Psoas muscle (tissue), 8 donors: ENCODE results near the gene HSP90AA1. TPM values are rescaled to one million over a fixed set of nuclear protein-coding genes. Genes with fewer than 3 reads are reported as not detected.

Experiments
- ATAC-seq, 4 donors: fragments of 200-7000 bp; cut with Tn5 transposase; one replicate each; pipeline ENCODE4 v1.9.1; 2020; ENCODE audit warnings: moderate library complexity in 3 of 4, mild to moderate bottlenecking in 2 of 4
- DNase-seq, 2 donors: peaks; one replicate each; pipeline ENCODE4 v3.0.0-alpha.2; 2020
- H3K27ac ChIP-seq: fragments of 200-600 bp; one replicate; pipeline ENCODE4 v1.8.0; 2022
- H3K27me3 ChIP-seq, 3 donors: fragments of 200-600 bp in 1 of 3; one replicate each; pipeline versions ENCODE4 v1.6.1 to v1.8.0; 2013 to 2022; ENCODE audit warnings: low read length in 2 of 3, mild to moderate bottlenecking in 2 of 3, moderate library complexity in 1 of 3; ENCODE audit not compliant: insufficient read depth in 3 of 3
- H3K36me3 ChIP-seq, 2 donors: fragments of 200-600 bp in 1 of 2; one replicate each; pipeline versions ENCODE4 v1.6.1 to v1.8.0; 2013 to 2022; ENCODE audit warnings: low read depth in 1 of 2, mild to moderate bottlenecking in 1 of 2, moderate library complexity in 1 of 2; ENCODE audit not compliant: insufficient read depth in 1 of 2
- H3K4me1 ChIP-seq: fragments of 200-600 bp; one replicate; pipeline ENCODE4 v1.8.0; 2022
- H3K4me3 ChIP-seq: fragments of 200-600 bp; one replicate; pipeline ENCODE4 v1.8.0; 2022; ENCODE audit warnings: mild to moderate bottlenecking
- H3K9me3 ChIP-seq: fragments of 200-600 bp; one replicate; pipeline ENCODE4 v1.8.0; 2022
- CTCF ChIP-seq: fragments of 200-600 bp; IDR thresholded peaks from one replicate; pipeline ENCODE4 v1.8.0; 2022; ENCODE audit warnings: antibody characterized with exemption
- WGBS, 3 donors: extraction: QIAGEN DNeasy Blood & Tissue Kit; methylation state at CpG; one replicate each; pipeline versions ENCODE4 v1.1.6 to v1.1.7; 2013; 5-methylcytosine and 5-hydroxymethylcytosine counted together
- intact Hi-C, 2 donors: fragments of 100-400 bp; cut with DNase I; formaldehyde crosslinking; loops; one replicate each; pipeline versions ENCODE4 v1.11.0 to v1.14.2; 2022
- polyA plus RNA-seq, 3 donors: library from polyadenylated mRNA; stranded (reverse); fragments of 200-250 nt; gene quantifications; one replicate each; pipeline ENCODE4 v1.2.3, GENCODE V29; 2013
- total RNA-seq, 4 donors: library from RNA; stranded (reverse); fragmentation: NEBNext Ultra II Directional in 2 of 4; extraction: Animal tissue kit (Norgen Biotek cat#: 25700) in 2 of 4; gene quantifications; one replicate each; pipeline versions ENCODE4 v1.2.1 to v1.2.4, GENCODE V29; 2021 to 2023
- donor health status: healthy with polysubstance abuse.
- donor health status: DM: no; HTN: no; CAD: no; lungs with moderate emphysema.
- donor health status: Bipolar disorder and iron deficiency.
- donor health status: healthy.
- donor health status: DM: yes; HTN: yes; CAD: no.
- donor health status: DM: no; HTN: no; CAD: no.
- donor health status: DM: no; HTN: no; CAD: no.
- donor health status: DM: yes; HTN: yes; CAD: no.

The HSP90AA1 gene
- total and polyA plus RNA-seq, 7 donors, result 398 to 1,480 (median 549) TPM

GRCh38 chr14:102103062-102103695 is 16.3 kb upstream of the HSP90AA1 start:
- no peak for TF ChIP-seq CTCF
- Histone ChIP-seq H3K27ac (no peak overlapping the region), H3K27me3 (no peaks in the 10 kb centered on the region), H3K4me3 (no peak overlapping the region), H3K36me3 (no peaks in the 10 kb centered on the region), H3K4me1 (no peaks in the 10 kb centered on the region), H3K9me3 (no peaks in the 10 kb centered on the region)
- WGBS, 3 donors, result 92 to 95% (median 92%) methylated on average over 10 of the region's 10 CpGs
- DNase-seq (no peak), ATAC-seq (no peak)
- intact Hi-C loops, result no loop called here

DNA sequence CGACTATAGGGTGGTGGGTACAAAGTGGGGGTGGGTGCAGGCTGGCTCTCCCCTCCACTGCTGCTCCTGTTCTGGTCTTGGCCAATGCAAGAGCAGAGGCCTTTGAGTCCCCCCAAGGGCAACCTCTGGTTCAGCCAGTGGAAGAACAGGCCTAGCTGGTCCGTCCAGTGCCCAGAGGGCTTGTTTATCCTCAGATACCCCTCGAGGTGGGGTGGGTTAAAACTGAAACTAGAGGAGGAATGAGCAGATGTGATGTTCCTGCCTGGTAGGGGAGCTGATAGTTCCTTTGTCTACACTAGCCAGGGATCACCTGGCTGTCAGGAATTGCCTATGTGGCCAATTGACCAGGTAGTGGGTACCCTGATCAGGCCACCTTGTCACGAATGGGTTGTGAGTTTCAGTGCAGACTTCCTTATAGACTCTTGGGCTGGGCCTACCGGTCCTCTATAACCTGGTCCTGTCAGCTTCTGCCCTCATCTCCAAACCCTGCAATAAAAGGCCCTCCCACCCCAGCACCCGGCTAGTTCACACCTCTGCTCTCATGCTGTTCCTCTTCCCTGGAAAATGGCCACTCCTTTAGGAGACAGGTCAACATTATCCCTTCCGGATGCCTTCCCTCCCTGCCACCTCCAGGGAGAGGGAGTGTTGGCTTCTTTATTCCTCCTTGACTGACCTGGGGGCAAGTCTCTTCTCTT is 10.7 kb upstream of the HSP90AA1 start:
- no peaks in the 10 kb centered on the region for H3K9me3 ChIP-seq
- intact Hi-C loops, result loop anchor here (1.0 to 10.0 kb wide), 4 partner anchors 34 to 390 kb away; no protein-coding TSS in a partner anchor
- ATAC-seq (no peak), DNase-seq (no peak)
- H3K4me3 ChIP-seq, result no peak overlapping the region
- 80 to 81% (median 80%) methylated on average over 7 of the region's 7 CpGs for WGBS, 3 donors
- H3K36me3 ChIP-seq, result no peaks in the 10 kb centered on the region
- peaks cover 10% of the 10 kb centered on the region for H3K4me1 ChIP-seq
- no peak overlapping the region for H3K27ac ChIP-seq
- H3K27me3 ChIP-seq, result no peaks in the 10 kb centered on the region
- TF ChIP-seq CTCF, result no peak

DNA sequence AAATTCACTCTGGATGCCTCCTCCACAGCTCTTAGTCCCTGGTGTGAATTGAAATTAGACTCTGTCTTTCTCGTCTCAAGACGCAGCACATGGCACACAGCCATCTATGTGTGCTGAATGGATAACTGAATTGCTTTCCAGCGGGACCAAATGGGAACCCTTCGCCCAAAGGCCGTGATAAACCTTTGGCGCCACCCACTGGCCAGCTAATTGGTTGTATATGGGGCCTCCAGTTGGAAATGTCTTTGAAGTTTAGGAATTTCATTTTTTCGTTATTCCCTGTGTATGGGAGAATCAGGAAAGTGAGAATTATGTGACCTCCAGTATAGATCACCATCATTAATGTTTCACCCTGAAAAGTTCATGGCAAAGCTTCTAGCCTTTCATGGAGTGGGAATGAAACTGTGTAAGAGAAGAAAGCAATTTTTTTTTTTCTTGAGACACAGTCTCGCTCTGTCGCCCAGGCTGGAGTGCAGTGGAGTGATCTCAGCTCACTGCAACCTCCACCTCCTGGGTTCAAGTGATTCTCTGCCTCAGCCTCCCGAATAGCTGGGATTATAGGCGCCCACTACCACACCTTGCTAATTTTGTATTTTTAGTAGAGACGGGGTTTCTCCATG is 9.8 kb upstream of the HSP90AA1 start:
- peak; percentile 88 to 93 for DNase-seq
- WGBS, 3 donors, result 32 to 38% (median 32%) methylated on average over 12 of the region's 12 CpGs
- Histone ChIP-seq H3K36me3 (no peaks in the 10 kb centered on the region), H3K27me3 (no peaks in the 10 kb centered on the region), H3K9me3 (no peaks in the 10 kb centered on the region), H3K4me1 (peaks cover 10% of the 10 kb centered on the region), H3K27ac (no peak overlapping the region), H3K4me3 (no peak overlapping the region)
- intact Hi-C loops, result loop anchor here (1.0 to 10.0 kb wide), 5 partner anchors 33 to 389 kb away; no protein-coding TSS in a partner anchor
- TF ChIP-seq CTCF, result peak; percentile 84
- ATAC-seq, result peak; percentile 85 to 98 (median 88)

- 34 to 56% (median 45%) methylated on average over 8 of the region's 8 CpGs for WGBS, 3 donors
- H3K4me3 ChIP-seq, result no peak overlapping the region
- peak in 3 of 4 donors; percentile 26 to 37 (median 36) for ATAC-seq
- DNase-seq, result no peak
- TF ChIP-seq CTCF, result no peak
- no peaks in the 10 kb centered on the region for H3K27me3 ChIP-seq
- H3K9me3 ChIP-seq, result no peaks in the 10 kb centered on the region
- H3K4me1 ChIP-seq, result peaks cover 10% of the 10 kb centered on the region
- H3K36me3 ChIP-seq, result no peaks in the 10 kb centered on the region
- intact Hi-C loops, result loop anchor here (1.0 to 10.0 kb wide), 4 partner anchors 50 to 389 kb away; no protein-coding TSS in a partner anchor
- no peak overlapping the region for H3K27ac ChIP-seq
These were observed 9.2 kb upstream of the HSP90AA1 start for GRCh38 chr14:102095871-102096568.
